AG04450 (cell line): Measurements from ENCODE around the gene RNASE12. TPM values are rescaled to one million over a fixed set of nuclear protein-coding genes. Genes with fewer than 3 reads are reported as not detected.
"Not testable (repeated sequence)": the region's sequence is repeated elsewhere in the genome, so short reads cannot be mapped to it uniquely, and the experiment has no call there.

ENCODE experiments used
- CTCF ChIA-PET: fragments of 300-600, 350-600 bp; formaldehyde crosslinking; extraction: SDS; loops from one replicate; lab custom pipeline; 2022; ENCODE audit warnings: antibody characterized with exemption, inconsistent platforms; lab: Charles Lee
- POLR2A ChIA-PET: fragments of 350-600 bp; formaldehyde crosslinking; extraction: SDS; loops from one replicate; lab custom pipeline; 2021; ENCODE audit warnings: antibody characterized with exemption, inconsistent platforms; lab: Yijun Ruan, JAX
- DNase-seq: peaks from one replicate; pipeline ENCODE4 v3.0.0-alpha.2; 2011; ENCODE audit warnings: low read depth, low spot score
- H3K27ac ChIP-seq: one replicate; pipeline ENCODE4 v1.5.1; 2012; ENCODE audit warnings: low read depth, low read length, control low read depth
- H3K27me3 ChIP-seq: one replicate; pipeline ENCODE4 v1.6.0; 2012; ENCODE audit warnings: low read length; ENCODE audit not compliant: control insufficient read depth, insufficient read depth
- H3K4me3 ChIP-seq: 2 replicates; pipeline ENCODE4 v1.5.1; 2011; ENCODE audit warnings: mild to moderate bottlenecking, low read depth, low read length, control low read depth
- H3K9me3 ChIP-seq: 2 replicates; pipeline ENCODE4 v1.5.1; 2012; ENCODE audit warnings: low read length; ENCODE audit not compliant: control insufficient read depth, insufficient read depth
- polyA plus RNA-seq: library from polyadenylated mRNA; depleted of rRNA; stranded (reverse); fragments of >200 nt; gene quantifications from 2 replicates; pipeline ENCODE4 v1.2.3, GENCODE V29; 2011
- TF ChIP-seq, protein P1 (sequence below): IDR thresholded peaks from 2 replicates; pipeline ENCODE4 v1.5.1; 2011; ENCODE audit warnings: low read depth, low read length, control low read depth, inconsistent platforms

Gene RNASE12
- polyA plus RNA-seq, 1 experiment: not detected

DNA sequence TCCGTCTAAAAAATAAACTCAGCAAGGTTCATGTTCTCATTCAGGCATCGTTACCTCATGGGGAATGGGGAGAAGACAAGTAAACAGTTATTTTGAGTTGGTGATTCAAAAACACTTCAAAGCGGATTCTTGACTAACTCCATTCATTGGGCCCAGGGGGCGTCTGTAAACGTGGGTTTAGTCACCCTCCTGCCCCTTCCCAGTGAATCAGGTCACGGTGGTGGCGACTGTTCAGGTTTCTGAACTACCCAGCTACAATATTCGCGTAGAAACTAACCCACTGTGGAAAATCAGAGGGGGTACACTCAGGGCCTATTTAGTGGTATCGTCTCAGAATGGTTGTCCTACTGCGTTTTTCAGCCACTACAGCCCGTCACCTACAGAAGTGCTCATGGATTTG lies 35.1 kb upstream of the RNASE12 start:
- DNase-seq: no peak
- peak overlapping the region; percentile 42 for H3K4me3 ChIP-seq
- no peak overlapping the region for H3K27ac ChIP-seq
- ChIA-PET CTCF (interaction anchor here (1.3 kb wide), 1 partner anchor 344 kb away, joined by 3 read pairs; no protein-coding TSS in a partner anchor), POLR2A (no interaction called here)
- TF ChIP-seq, protein P1, sequence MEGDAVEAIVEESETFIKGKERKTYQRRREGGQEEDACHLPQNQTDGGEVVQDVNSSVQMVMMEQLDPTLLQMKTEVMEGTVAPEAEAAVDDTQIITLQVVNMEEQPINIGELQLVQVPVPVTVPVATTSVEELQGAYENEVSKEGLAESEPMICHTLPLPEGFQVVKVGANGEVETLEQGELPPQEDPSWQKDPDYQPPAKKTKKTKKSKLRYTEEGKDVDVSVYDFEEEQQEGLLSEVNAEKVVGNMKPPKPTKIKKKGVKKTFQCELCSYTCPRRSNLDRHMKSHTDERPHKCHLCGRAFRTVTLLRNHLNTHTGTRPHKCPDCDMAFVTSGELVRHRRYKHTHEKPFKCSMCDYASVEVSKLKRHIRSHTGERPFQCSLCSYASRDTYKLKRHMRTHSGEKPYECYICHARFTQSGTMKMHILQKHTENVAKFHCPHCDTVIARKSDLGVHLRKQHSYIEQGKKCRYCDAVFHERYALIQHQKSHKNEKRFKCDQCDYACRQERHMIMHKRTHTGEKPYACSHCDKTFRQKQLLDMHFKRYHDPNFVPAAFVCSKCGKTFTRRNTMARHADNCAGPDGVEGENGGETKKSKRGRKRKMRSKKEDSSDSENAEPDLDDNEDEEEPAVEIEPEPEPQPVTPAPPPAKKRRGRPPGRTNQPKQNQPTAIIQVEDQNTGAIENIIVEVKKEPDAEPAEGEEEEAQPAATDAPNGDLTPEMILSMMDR: no peak
- H3K9me3 ChIP-seq: no peaks in the 10 kb centered on the region
- H3K27me3 ChIP-seq: peaks cover 13% of the 10 kb centered on the region

DNA sequence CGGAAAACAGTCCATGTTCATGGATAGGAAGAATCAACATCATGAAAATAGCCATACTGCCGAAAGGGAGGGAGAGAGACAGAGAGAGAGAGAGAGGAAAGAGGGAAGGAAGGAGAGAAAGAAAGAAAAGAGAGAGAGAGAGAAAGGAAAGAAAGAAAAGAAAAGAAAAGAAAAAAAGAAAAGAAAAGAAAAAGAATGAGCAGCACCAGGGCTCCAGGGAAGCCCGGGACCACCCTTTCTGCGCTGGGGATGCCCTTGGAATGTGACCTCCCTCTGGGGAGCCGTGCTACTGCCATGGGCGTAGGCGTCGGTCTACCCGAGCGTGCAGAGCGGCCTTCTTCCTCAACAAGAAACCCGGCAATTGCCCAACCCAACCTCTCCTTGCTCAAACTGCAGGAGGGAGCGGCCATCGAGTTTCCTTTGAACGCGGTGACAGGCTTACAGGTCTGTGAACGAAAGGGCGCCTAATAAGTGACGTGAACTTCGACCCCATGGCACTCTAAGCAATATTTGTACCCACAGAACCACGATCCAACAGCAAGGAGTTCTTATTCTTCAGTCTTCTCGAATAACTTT lies 33.4 kb upstream of the RNASE12 start:
- no peaks in the 10 kb centered on the region for H3K9me3 ChIP-seq
- TF ChIP-seq, protein P1: no peak
- DNase-seq: no peak
- no peak overlapping the region for H3K27ac ChIP-seq
- ChIA-PET POLR2A (no interaction called here), CTCF (no interaction called here)
- peaks cover 13% of the 10 kb centered on the region for H3K27me3 ChIP-seq
- peak overlapping the region; percentile 59 for H3K4me3 ChIP-seq

DNA sequence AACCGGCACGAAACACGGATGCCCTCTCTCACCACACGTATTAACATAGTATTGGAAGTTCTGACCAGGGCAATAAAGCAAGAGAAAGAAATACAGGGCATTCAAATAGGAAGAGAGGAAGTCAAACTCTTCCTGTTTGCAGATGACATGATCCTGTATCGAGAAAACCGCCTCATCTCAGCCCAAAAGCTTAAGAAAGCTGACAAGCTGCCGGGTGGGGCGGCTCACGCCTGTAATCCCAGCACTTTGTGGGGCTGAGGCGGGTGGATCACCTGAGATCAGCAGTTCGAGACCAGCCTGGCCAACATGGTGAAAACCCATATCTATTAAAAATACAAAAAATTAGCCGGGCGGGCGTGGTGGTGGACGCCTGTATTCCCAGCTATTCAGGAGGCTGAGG lies 32.6 kb upstream of the RNASE12 start:
- Histone ChIP-seq H3K27me3 (peaks cover 13% of the 10 kb centered on the region), H3K9me3 (no peaks in the 10 kb centered on the region), H3K4me3 (no peak overlapping the region), H3K27ac (no peak overlapping the region)
- ChIA-PET POLR2A (no interaction called here), CTCF (no interaction called here)
- no peak for DNase-seq
- TF ChIP-seq, protein P1: no peak

DNA sequence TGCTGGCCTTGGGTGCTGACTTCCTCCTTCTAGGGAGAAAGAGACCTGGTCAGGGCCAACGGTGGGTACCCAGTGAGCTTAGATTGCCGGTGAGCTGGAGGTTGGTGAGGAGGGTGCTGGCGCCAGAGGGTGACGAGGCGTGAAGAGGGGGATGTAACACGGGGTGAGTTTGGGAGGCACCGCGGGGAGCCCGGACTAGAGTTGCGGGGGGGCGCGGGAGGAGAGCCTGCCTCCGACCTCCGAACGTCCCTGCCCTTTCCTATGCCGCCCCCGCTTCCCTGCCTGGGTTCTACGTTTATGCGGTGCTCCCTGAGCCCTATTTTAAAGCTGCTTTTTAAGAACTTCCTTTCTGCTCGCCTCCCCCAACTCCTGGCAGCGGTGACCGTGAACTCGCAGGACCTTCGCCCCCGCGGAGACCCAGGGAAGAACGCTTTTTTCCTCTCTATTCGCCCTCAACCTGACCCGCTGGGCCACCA lies 31.7 kb upstream of the RNASE12 start:
- H3K4me3 ChIP-seq: 0 out of 2 replicates have a peak overlapping the region, but pooled peaks have one; percentile 13
- no peak overlapping the region for H3K27ac ChIP-seq
- ChIA-PET POLR2A (no interaction called here), CTCF (interaction anchor here (0.8 to 1.0 kb wide), 3 partner anchors 10 to 348 kb away, joined by 3 read pairs; no protein-coding TSS in a partner anchor)
- DNase-seq: no peak
- H3K9me3 ChIP-seq: no peaks in the 10 kb centered on the region
- TF ChIP-seq, protein P1: no peak
- peaks cover 9% of the 10 kb centered on the region for H3K27me3 ChIP-seq

DNA sequence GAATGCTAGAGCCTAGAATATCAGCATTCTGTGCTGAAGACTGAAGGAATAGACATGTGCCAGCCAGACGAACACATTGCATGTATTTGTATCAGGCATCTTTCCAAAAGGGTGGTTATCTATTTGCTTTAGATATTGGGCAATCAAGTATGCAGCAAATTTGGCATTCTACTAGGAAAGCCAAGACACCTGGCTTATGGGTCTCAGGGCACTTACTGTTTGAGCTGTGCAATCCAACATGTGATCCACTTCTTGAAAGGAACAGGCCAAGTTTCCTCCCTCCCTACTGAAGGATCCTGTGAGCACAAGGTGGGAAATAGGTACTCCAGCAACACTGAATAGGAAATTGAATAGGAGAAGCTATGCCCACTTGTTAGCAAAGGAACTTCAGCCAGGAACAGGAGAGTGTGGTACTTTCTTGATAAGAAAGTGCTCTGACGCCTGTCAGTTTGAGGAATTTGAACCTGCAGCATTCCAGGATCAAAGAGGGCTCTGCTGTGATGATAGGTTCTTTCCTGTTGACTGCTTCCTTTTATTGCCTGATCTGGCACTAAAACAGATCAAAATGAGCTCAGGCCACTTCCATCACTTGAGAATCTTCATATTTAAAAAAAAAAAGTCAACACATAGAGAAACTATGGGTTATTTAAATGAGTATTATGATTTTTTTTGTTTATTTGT lies 29.8 kb upstream of the RNASE12 start:
- DNase-seq: no peak
- H3K27ac ChIP-seq: no peak overlapping the region
- H3K9me3 ChIP-seq: no peaks in the 10 kb centered on the region
- POLR2A ChIA-PET: no interaction called here
- no peak overlapping the region for H3K4me3 ChIP-seq
- TF ChIP-seq, protein P1: no peak
- H3K27me3 ChIP-seq: peaks cover 3% of the 10 kb centered on the region
- CTCF ChIA-PET: no interaction called here

DNA sequence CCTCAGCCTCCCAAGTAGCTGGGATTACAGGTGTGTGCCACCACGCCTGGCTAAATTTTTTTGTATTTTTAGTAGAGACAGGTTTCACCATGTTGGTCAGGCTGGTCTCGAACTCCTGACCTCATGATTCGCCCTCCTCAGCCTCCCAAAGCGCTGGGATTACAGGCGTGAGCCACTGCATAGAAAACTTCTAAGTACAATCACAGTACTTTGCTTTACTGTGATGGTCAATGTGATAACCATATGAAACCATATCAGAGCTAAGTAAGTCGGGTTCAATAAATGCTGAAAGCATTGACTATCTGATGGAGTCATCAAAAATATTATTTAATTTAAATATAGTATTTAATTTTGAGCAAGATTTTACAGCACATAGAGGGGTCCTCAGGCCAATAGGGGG lies 28.5 kb upstream of the RNASE12 start:
- H3K4me3 ChIP-seq, H3K9me3 ChIP-seq, POLR2A ChIA-PET, H3K27me3 ChIP-seq, DNase-seq, H3K27ac ChIP-seq: not testable (repeated sequence)
- CTCF ChIA-PET: interaction anchor here (0.6 kb wide), 1 partner anchor 890 kb away, joined by 5 read pairs; no protein-coding TSS in a partner anchor
